ENCODE data around the gene RAD51B.

RAD51B gene

DNA sequence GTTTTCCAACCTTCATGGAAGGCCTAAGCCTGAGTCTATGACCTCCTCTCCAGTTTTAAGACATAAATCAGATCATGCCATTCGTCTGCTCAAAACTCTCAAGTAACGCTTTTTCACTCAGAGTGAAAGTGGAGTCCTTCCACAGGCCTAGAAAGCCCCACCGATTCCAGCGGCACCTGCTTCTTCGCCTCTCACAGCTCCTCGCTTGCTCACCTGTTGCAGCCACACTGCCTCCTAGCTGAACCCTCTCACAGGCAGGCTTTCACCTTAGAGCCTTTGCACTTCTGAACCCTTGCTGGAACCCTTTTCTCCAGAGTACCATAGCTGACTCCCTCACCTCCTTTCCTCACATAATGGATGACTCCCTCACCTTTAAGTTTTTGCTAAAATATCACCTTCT, 672.2 kb downstream of the RAD51B start:
- no peak for DNase-seq (ENCODE audit: low read depth)

DNA sequence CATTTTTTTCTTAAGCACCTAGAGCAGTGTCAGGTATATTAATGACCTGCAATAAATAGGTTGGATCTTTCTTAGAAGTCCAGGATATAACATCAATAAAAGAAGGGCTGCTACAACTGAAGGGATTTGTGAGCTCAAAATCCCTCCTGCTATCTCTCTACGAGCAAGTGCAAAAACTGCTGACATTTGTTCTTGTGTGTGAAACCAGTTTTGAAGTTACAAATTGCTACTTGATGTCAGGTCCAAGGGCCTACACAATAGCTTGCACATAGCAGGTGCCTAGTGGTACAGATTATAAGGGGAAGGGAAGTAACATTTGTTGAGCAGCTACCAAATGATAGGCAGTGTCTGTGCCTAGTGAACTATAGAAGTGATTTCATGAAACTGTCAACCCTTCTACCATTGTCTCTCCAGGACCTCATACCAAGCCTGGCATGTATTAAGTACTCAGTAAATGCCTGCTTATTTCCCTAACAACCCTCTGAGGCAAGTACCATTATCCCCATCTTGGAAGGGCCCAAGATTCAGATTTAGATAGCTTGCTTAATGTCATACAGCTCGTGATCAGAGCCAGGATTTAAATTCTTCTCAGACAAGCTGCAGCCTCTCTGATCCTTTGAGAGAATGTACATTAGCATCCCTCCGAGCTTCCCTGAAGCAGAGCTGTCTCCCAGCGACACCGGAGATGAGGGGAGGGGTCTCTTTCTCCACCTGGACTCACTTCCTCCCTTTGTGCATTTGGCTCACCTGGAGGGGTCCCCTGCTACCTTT, 673.0 kb downstream of the RAD51B start:
- DNase-seq (ENCODE audit: low read depth), result no peak

DNA sequence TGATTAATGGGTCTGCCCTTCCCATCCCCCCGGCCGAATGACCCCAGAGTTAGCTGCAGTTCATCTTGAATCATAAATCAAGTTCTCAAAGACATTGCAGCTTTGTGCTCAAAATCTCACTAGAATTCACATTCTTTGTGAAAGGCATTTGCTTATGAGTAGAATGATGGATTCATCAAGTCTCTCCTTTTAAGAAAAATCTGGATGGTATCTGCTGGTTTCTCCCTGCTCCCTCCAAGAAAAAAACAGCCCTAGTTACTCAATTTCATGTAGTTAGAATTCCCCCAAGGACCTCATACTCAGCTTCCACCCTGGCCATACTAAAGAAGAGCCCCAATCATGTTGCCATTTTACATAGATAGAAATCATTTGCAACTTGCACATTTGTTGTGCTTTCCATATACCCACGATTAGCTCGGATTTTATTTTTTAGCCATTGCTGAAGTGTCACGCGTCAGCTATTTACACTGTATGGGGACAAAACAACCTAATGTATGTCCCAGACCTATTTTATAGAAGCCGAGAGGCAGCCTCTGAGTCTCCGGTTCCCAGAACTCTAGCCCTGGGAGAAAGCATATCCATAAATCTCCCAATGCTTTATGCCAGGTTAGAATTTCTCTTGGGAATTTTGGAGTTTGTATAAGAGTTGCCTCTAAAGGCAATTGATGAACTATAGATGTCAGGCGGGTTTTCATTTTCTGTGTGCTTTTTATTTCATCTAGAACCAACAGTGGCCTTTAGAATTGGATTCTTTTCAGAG, 673.8 kb downstream of the RAD51B start:
- DNase-seq (ENCODE audit: low read depth), result no peak

DNA sequence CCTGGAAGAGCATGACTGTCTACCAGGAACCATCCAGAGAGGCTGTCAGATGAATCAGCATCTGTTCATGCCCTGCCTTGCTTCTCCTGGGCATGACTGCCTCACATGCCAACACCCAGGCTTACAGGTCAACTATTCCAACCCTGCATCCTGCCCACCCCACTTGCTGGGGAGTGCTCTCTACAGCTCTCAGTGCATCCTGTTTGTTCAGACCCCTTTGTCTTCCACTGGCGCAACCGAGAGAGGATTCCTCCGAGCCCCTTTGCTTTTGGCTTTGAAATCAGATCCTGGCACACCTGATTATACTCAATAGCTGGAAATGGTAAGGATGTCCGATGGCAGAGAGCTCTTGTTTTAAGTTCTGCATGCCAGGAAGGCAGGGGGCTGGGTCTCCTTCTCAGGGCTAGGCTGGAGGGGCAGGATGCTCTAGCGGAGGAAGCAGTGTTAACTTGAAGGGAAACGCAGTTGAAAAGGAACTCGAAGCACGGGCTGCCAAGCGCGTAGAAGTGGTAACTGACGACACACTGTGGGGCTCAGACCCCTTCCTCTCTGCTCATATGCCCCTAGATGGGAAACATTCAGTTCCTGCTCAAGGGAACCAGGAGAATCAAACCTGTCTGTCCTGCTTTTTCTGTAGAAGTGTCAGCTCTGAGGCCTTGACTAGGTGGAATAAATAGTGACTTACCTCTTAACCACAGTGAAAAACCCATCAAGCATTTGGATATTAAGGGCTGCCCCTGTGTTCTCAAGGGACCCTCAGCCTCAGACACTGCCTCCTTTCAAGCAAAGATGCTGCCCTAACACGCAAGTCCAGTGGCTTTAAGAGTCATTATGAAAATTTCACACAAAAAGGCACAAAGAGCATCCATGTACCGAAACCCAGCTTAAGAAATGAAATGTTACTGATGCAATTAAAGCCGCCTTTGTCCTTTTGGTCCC, 675.8 kb downstream of the RAD51B start:
- no peak for DNase-seq (ENCODE audit: low read depth)

DNA sequence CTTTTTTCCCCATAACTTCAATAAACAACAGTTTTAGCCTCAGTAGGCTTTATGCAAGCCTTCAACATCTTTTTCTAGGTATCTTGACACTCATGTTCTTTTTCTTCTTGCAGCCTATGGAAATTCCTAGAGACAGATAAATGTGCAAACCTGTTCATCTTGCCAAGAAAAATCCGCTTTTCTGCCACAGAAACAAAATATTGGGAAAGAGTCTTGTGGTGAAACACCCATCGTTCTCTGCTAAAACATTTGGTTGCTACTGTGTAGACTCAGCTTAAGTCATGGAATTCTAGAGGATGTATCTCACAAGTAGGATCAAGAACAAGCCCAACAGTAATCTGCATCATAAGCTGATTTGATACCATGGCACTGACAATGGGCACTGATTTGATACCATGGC, 677.4 kb downstream of the RAD51B start:
- DNase-seq (ENCODE audit: low read depth), result no peak

DNA sequence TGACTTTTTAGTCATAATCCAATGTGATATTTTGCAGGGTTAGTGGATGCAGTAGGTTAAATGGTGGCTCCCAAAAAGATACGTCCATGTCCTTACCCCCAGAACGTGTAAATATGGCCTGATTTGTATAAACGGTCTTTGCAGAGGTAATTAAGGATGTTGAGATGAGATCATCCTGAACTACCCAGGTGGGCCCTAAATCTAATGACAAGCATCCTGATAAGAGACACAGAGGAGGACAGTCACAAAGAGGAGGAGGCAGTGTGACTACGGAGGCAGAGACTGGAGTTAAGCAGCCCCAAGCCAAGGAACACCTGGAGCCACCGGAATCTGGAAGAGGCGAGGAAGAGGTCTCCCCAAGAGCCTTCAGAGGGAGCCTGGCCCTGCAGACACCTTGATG, 679.9 kb downstream of the RAD51B start:
- no peak for DNase-seq (ENCODE audit: low read depth)

DNA sequence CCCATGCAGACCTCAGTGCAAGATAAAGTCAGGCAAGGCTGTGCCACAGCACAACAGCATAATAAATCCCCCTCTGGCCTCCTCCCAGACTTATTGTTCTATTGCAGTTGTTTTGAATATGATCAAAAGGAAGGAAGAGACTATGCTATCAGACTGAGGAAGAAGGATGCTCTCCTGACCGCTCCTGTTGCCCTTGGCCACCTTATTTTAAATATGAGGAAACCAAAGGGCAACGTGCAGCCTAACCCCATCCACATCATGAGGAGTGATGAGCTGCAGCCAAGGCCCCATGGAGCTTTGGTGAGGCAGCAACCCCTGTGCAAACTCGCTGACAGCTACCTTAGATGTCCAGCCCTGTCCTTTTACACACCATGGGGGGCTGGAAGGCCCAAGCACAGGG, 681.6 kb downstream of the RAD51B start:
- DNase-seq (ENCODE audit: low read depth), result no peak

DNA sequence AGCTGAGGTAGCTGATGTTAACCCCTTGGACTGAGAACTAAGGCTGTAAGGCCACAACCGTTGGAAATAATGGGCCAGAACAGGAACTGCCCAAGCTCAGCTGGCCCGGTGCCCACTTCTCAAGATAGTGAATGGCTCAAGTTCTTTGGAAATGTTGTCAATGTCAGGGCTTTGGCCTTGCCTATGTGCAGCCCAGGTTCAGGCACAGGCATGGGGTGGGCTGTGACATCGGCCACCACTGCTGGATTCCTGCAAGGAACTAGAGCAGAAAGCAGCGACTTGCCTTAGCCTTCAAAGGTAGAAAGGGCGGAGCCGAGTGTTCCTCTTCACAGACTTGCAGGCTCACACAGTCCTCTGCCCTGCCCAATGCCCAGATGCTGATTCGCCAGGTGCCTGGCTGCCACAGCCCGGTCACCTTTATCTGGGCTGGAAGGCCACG, 682.1 kb downstream of the RAD51B start:
- no peak for DNase-seq (ENCODE audit: low read depth)

DNA sequence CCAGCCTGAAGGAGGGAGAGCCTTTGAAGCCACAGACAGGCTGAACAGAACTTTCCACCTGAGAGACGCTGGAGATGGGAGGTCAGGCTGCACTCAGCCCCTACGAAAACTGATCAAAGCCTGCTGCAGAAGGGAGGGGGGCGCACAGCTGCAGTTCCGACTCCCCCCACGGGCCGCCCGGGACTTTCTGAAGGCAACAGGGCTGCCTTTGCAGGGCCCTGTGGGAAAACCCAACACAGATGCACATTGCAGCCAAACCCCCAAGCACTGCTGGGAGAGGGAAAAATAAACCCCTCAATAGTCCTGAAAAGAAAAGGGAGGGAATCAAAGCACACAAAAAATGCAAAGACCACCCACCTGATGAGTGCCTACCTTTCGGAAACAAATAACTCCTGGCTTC, 682.7 kb downstream of the RAD51B start:
- DNase-seq (ENCODE audit: low read depth), result no peak

DNA sequence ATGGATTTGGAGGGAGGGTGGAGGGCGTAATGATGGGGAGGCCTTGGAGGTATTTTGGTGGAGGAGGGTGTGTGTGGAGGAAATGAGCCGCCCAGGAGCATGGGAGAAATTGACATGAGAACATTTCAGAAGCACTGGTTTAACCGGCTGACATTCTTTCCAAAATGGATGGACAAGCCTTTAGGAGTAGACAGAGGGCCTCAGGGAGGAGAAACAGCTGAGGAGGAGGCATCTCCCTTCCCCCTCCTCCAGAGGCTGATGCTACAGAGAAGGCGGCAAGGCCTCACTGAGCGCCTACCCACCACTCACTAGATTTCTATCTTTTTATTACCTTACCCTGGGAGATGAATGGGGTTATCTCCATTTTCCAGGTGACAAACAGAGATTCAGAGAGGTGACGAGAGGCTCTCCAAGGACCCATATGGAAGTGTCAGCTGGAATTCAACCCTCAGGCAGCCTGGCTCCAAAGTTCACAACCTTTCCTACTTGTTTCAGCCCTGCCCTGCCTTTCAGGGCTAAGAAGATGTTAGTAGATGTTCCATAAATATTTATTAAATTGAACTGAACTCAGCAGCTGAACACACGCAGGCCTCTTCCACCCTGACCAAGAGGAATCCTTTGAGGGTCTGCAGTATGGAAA, 683.7 kb downstream of the RAD51B start:
- no peak for DNase-seq (ENCODE audit: low read depth)

DNA sequence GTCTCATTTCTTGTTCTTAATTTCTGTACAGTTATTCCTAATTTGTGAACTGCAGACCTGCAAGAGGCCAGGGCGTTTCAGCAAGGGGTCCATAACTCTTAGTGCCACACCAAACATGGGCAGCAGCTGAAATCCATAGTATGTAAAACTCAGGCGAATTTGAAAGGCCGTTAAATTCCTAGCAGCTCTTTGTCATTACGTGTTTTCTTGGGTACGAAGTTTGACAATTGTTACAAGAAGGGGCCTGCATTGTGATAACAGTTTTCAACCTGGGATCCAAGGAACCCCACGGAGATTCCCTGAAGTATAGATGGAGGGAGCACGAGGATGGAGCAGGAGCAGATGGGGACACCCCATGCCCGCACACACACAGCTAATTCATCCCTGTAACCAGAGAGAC, 685.3 kb downstream of the RAD51B start:
- DNase-seq (ENCODE audit: low read depth), result no peak

DNA sequence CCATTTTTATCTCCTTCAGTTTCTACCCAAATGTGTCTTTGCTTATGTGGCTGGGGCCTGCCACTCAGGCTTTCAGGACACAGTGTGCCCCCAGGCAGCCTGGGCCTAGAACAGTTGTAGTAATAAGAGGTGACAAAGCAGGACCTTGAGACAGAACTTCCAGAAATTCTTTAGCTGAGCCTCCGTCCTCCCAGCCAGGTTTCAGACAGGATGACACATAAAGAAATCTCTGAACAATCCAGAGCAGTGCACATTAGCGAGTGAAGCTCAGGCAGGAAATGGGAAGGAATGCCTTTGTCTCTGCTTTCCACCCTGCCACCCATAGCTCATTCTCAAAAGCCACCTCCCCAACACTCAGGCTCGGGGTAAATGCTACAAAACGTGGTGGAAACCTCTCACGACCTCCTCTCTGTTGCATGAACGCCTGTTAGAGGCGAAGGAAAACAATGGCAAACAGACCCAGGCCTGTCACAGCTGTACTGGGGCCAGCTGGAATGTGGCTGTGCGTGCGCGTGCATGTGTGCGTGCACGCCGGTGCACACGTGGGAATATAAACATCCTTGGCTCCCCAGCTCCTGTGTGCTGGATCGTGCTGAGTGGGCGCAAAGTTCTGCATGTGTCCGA, 686.6 kb downstream of the RAD51B start:
- peak; percentile 51 for DNase-seq (ENCODE audit: low read depth)

DNA sequence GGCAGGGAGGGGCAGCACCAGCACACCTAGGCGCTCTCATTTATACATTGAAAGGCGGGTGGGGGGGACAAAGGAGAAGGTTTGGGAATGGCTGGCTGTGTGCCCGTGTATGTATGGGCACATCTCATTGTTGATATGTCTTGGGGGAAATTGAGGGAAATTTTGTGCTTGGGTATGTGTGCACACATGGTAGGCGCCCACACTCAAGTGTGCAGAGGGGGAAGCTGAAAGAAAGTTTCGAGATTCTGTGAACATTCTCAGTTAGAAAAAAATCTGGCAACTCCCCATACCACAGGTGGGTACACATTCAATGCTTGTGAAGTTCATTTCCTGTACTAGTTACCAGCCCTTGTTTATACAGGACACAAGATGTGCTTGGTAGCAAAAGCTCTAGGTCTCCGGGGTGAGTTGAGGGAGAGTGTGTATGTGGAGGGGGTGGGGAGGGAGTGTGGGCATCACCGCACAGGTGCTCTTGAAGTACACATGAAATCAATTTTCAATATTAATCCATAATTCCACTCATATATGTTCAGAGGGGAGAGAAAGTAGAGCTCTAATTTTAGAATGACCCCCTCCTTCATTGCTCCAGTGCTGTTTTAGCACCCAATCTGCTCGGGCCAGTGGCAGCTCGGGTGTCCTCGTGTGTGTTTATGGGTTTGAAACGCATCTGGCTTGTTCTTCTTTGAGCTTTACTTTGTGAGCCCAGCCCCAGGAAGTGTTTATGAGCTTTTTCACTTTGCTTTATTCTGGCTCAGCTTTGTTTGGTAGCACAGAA, 687.3 kb downstream of the RAD51B start:
- no peak for DNase-seq (ENCODE audit: low read depth)

DNA sequence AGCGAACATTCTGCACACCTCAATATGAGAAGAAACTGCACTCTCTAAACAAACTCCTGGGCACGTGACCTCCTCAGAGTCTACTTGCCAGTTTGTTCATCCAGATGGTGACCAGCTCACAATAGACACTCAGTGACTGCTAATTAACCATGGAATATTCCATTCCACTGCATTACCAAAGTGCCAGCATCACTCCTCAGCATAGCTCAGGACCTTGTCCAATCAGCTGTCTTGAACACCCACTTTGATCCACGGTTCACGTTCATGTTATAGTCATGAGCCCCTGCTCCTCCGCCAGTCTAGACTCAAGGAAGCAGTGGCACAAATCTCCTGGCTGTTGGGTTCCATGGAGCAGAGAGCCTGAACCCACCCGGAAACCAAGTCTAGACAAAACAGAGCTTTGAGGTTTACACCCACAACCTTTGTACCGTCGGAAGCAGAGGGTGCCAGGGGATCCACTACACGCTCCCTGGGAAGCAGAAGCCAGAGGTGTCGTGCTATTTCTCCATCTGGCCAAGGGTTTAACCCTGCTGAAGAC, 688.0 kb downstream of the RAD51B start:
- DNase-seq (ENCODE audit: low read depth), result no peak

DNA sequence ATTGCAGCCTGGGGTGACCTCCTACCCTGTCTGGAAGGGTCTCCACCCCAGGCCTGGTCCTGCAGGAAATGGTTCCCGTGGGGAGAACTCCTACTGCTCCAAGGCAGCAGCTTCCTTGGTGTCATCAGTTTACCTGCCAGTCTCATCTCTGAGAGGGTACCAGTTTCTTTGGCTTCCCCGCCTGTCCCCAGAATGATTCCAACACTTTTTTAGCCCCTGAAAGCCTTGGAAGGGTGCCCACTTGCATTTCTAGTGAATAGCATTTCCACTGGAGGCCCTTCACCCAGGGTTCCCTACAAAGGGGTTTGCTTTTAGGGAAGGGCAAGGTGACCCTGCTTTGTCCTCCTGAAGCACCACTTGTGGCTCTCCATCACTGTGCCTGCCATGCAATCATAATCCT, 689.0 kb downstream of the RAD51B start:
- no peak for DNase-seq (ENCODE audit: low read depth)

DNA sequence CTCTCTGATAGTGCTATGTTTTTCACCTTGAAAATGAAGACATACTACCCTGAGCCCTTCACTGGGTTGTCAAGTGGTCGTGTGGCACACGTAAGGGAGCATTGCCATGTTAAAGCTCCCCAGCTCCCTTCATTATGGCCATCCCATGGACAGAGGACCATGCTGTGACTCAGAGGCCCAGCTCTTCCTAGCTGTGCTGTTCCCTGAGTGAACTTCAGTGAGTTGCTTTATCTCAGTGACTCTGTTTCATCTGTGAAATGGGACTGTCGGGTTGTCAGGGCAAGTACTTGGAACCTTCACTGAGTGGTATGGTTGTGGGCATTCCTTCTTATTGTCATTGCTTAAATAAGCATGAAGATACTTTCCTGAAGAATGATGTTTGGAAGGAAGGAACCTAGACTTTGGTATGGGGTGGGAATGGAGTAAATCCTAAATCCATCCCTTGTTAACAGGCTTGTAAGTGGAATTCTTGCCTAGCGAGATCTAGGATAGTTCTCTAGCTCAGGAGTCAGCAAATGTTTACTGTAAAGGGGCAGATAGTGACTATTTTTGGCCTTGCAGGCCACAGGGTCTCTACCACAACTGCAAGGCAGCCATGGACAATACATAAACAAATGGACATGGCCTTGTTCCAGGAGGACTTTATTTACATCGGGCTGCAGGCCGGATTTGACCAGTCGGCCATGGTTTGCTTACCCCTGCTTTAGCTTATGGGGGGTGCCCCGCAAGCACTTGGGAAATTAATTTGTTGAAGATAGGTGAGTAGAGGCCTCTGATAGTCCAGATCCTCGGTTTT, 689.8 kb downstream of the RAD51B start:
- no peak for DNase-seq (ENCODE audit: low read depth)

DNA sequence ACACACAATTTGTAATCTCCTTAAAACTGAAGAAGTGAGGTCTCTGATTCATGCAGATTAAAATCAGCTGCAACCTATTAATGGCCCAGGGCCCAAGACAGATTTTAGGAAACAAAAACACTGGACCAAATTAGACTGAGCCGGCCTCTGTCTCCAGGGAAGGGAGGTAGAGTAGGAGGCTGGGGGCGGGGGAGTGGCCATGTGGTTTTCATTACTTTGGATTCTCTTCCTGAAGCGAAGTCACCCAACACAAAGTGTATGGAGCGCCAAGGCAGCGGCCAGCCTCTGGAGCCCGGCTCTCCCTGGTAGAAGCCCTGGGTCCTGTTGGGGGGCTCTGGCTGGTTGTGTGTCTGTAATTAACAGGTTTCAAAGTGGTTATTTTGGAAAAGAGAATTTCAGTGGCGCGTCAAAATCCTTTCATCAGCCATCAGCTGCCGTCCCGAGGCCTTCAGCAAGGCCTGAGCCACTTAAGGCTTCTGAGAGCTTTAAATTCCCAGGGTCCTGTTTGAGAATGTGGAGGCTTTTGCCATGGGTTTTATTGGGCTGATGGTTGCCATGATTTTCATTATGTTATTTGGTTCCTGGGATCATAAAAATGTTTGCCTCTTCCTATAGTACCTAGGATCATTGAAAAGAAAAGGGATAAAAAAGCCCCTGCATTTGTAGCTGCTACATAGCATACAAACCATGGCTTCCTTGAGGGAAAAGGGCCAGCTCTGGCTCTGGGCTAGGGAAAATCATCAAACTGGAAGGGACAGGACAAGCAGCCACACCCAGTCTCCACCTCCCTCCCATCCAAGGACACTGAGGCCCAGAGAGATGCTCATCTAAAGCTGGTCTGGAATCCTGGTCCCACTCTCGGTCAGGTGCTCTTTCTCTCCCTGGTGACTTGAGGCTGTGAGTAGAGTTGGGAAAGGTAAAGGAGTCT, 690.9 kb downstream of the RAD51B start:
- DNase-seq (ENCODE audit: low read depth), result no peak

Data from iris pigment epithelial cell (primary cell).